Ishikawa (cell line): ENCODE results near the gene CMSS1.

Experiments
- CEBPB ChIP-seq: IDR thresholded peaks from 2 replicates; pipeline ENCODE4 v1.6.1; 2012
- CREB1 ChIP-seq: IDR thresholded peaks from 2 replicates; pipeline ENCODE4 v1.6.1; 2012; ENCODE audit warnings: low read depth
- EGR1 ChIP-seq: IDR thresholded peaks from 2 replicates; pipeline ENCODE4 v1.6.1; 2012
- EP300 ChIP-seq: IDR thresholded peaks from 2 replicates; pipeline ENCODE4 v1.6.1; 2012; ENCODE audit warnings: borderline replicate concordance
- FOXM1 ChIP-seq: IDR thresholded peaks from 2 replicates; pipeline ENCODE4 v1.6.1; 2012; ENCODE audit warnings: low read depth, borderline replicate concordance
- MAX ChIP-seq: IDR thresholded peaks from 2 replicates; pipeline ENCODE4 v1.6.1; 2012
- NFIC ChIP-seq: IDR thresholded peaks from 2 replicates; pipeline ENCODE4 v1.6.1; 2012
- RAD21 ChIP-seq: IDR thresholded peaks from 2 replicates; pipeline ENCODE4 v1.6.1; 2012; ENCODE audit warnings: low read depth
- REST ChIP-seq: IDR thresholded peaks from 2 replicates; pipeline ENCODE4 v1.6.1; 2012; ENCODE audit warnings: low read depth, mild to moderate bottlenecking
- TAF1 ChIP-seq: IDR thresholded peaks from 2 replicates; pipeline ENCODE4 v1.6.1; 2012; ENCODE audit warnings: low read depth, mild to moderate bottlenecking
- TCF12 ChIP-seq: IDR thresholded peaks from 2 replicates; pipeline ENCODE4 v1.6.1; 2012; ENCODE audit warnings: low read depth
- TEAD4 ChIP-seq: IDR thresholded peaks from 2 replicates; pipeline ENCODE4 v1.6.1; 2012
- YY1 ChIP-seq: IDR thresholded peaks from 2 replicates; pipeline ENCODE4 v1.6.1; 2012; ENCODE audit warnings: low read depth
- ZBTB7A ChIP-seq: IDR thresholded peaks from 2 replicates; pipeline ENCODE4 v1.6.1; 2012; ENCODE audit warnings: low read depth
- TF ChIP-seq, protein P1 (sequence below): IDR thresholded peaks from 2 replicates; pipeline ENCODE4 v1.6.1; 2012

The CMSS1 gene

DNA sequence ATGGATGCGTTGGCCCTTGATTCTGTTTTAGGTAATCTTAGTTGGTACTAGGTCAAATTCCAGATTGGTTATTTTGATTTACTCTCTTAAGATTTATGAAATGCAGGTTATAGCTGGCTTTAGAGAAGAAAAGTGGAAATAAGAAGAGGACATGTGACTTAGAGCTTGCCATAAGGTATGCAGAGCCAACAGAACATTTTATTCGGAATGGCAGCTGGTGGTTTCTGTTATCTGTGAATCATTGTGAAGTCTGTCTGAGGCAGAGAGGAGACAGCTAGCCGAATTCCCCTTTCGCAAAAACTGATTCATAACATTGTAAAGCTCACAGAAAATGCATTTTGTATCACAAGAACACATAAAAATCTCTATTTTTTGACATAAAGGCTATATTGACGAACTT is 214.6 kb downstream of the CMSS1 start:
- TF ChIP-seq NFIC (no peak), MAX (no peak), CREB1 (no peak)

DNA sequence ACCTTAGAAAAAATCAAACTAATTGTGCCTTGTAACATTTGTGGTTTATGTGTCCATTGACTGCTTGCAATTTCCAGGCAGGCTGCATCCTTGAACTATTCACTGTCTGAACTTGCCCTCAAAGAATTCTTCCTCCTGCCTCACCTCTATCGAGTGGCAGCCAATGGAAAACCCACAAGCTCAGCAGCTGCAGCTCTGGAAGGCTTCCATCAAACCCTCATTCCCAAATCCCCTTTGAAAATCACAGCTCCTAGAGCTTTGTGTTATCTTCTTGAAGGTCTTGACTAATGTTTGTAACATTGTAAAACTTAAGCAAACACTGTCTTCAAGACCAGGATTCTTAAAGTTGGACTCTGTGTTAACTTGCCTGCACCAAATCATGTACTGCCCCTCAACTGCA is 215.5 kb downstream of the CMSS1 start:
- no peak for TF ChIP-seq TCF12
- TF ChIP-seq RAD21: no peak

- TF ChIP-seq FOXM1 (no peak), REST (no peak), YY1 (no peak), EP300 (no peak), CREB1 (no peak), ZBTB7A (no peak), TAF1 (no peak), RAD21 (no peak), EGR1 (no peak), CEBPB (no peak), TEAD4 (no peak), MAX (no peak), NFIC (no peak), TCF12 (no peak)
- TF ChIP-seq, protein P1, sequence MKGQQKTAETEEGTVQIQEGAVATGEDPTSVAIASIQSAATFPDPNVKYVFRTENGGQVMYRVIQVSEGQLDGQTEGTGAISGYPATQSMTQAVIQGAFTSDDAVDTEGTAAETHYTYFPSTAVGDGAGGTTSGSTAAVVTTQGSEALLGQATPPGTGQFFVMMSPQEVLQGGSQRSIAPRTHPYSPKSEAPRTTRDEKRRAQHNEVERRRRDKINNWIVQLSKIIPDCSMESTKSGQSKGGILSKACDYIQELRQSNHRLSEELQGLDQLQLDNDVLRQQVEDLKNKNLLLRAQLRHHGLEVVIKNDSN: no peak
Observed at GRCh38 chr3:100033903-100034471, 216.3 kb downstream of the CMSS1 start.

DNA sequence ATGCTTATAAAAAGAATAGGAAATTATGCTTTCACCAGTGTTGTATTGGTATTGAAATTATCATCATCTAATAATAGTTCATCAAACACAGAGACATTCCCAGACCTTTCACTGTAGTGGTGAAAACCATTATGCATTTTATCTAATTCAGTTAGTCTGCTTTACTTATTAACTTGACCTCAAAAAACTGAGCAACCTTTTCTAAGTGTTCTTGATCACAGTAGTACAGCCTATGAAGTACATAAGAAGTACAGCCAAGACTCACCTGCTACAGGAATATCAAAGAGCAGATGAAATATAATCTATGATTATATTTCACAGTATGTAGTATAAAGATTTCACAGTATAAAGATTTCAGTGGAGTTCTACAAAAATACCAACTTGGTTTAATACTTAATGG is 221.4 kb downstream of the CMSS1 start:
- TF ChIP-seq, protein P1: no peak
- no peak for TF ChIP-seq RAD21
- no peak for TF ChIP-seq CREB1
- no peak for TF ChIP-seq REST
- no peak for TF ChIP-seq CEBPB
- TF ChIP-seq TEAD4: no peak
- TF ChIP-seq YY1: no peak
- TF ChIP-seq ZBTB7A: no peak
- no peak for TF ChIP-seq TCF12

- TF ChIP-seq CREB1 (no peak), TAF1 (no peak), RAD21 (no peak), EP300 (no peak), FOXM1 (no peak), EGR1 (no peak)
Observed at GRCh38 chr3:100040451-100041225, 223.0 kb downstream of the CMSS1 start.

GRCh38 chr3:100041328-100041749 is 223.7 kb downstream of the CMSS1 start:
- no peak for TF ChIP-seq TAF1
- peak; percentile 95 for TF ChIP-seq TEAD4
- TF ChIP-seq NFIC: peak; percentile 92
- no peak for TF ChIP-seq REST
- TF ChIP-seq TCF12: 0 out of 2 replicates have a peak, but pooled peaks have one; percentile 37
- peak; percentile 3; the same call in 1 of the 2 replicates for TF ChIP-seq MAX
- TF ChIP-seq CREB1: no peak
- no peak for TF ChIP-seq RAD21
- TF ChIP-seq EP300: peak; percentile 84
- no peak for TF ChIP-seq ZBTB7A
- TF ChIP-seq CEBPB: peak; percentile 21; the same call in 1 of the 2 replicates
- peak; percentile 75 for TF ChIP-seq FOXM1
- TF ChIP-seq EGR1: no peak
- TF ChIP-seq YY1: no peak
